Stimulated activated CD4-positive, alpha-beta T cell treated with anti-CD3 and anti-CD28 coated beads, TNF-alpha, amount 100 ng/mL, for 24 hours (primary cell): ENCODE results near the gene POU2F3.

Experiments used
- DNase-seq, 3 experiments: peaks; one replicate each; pipeline ENCODE4 v3.0.0-alpha.2; 2020; ENCODE audit warnings: low read depth in 3 of 3

Gene POU2F3

GRCh38 chr11:120210626-120211521 lies 29.1 kb upstream of the POU2F3 start, which contains the start of gene OAF:
OAF (plus strand) TSS chr11:120211032; CDS start chr11:120211280, 248 bp downstream.
- peak in 2 of 3 experiments; percentile 25 to 45 for DNase-seq

GRCh38 chr11:120211522-120212258 lies 28.2 kb upstream of the POU2F3 start:
- no peak for DNase-seq

- DNase-seq: no peak
These were observed 27.6 kb upstream of the POU2F3 start for GRCh38 chr11:120212259-120212878.

- no peak for DNase-seq
These were observed 27.0 kb upstream of the POU2F3 start for GRCh38 chr11:120212926-120213325.

GRCh38 chr11:120214581-120214980 lies 25.4 kb upstream of the POU2F3 start:
- no peak for DNase-seq

GRCh38 chr11:120215634-120216033 lies 24.3 kb upstream of the POU2F3 start:
- no peak for DNase-seq

GRCh38 chr11:120216426-120217102 lies 23.4 kb upstream of the POU2F3 start:
- no peak for DNase-seq

GRCh38 chr11:120217526-120217925 lies 22.4 kb upstream of the POU2F3 start:
- no peak for DNase-seq

GRCh38 chr11:120217941-120218694 lies 21.8 kb upstream of the POU2F3 start:
- no peak for DNase-seq

GRCh38 chr11:120218695-120219033 lies 21.3 kb upstream of the POU2F3 start:
- no peak for DNase-seq

- DNase-seq: no peak
These were observed 20.6 kb upstream of the POU2F3 start for GRCh38 chr11:120219232-120219937.

- DNase-seq: no peak
These were observed 19.8 kb upstream of the POU2F3 start for GRCh38 chr11:120219938-120220746.

GRCh38 chr11:120220747-120221037 lies 19.2 kb upstream of the POU2F3 start:
- DNase-seq: no peak

- no peak for DNase-seq
These were observed 18.7 kb upstream of the POU2F3 start for GRCh38 chr11:120221115-120221752.

- DNase-seq: no peak
These were observed 17.0 kb upstream of the POU2F3 start for GRCh38 chr11:120222916-120223315.

- DNase-seq: no peak
These were observed 16.1 kb upstream of the POU2F3 start for GRCh38 chr11:120223793-120224192.

- no peak for DNase-seq
These were observed 15.6 kb upstream of the POU2F3 start for GRCh38 chr11:120224361-120224760.

GRCh38 chr11:120224972-120225909 lies 14.7 kb upstream of the POU2F3 start:
- no peak for DNase-seq
